T47D (cell line): ENCODE measurements around the gene RPL12.
"Not testable (repeated sequence)": the region's sequence is repeated elsewhere in the genome, so short reads cannot be mapped to it uniquely, and the experiment has no call there.

Source experiments
- DNase-seq, 2 experiments: peaks; one replicate each; pipeline versions ENCODE4 v3.0.0 to v3.0.0-alpha.2; 2011 to 2012; ENCODE audit warnings: low read depth in 1 of 2, low spot score in 1 of 2
- JUND ChIP-seq: IDR thresholded peaks from 2 replicates; pipeline ENCODE4 v1.6.1; 2012; ENCODE audit warnings: low read depth
- in situ Hi-C: cut with HindIII; loops from 2 replicates; pipeline ENCODE4 v1.10.0; 2016; ENCODE audit warnings: low sequenced_read_pairs, low pct_unique_long_range_greater_than_20kb

RPL12 gene

DNA sequence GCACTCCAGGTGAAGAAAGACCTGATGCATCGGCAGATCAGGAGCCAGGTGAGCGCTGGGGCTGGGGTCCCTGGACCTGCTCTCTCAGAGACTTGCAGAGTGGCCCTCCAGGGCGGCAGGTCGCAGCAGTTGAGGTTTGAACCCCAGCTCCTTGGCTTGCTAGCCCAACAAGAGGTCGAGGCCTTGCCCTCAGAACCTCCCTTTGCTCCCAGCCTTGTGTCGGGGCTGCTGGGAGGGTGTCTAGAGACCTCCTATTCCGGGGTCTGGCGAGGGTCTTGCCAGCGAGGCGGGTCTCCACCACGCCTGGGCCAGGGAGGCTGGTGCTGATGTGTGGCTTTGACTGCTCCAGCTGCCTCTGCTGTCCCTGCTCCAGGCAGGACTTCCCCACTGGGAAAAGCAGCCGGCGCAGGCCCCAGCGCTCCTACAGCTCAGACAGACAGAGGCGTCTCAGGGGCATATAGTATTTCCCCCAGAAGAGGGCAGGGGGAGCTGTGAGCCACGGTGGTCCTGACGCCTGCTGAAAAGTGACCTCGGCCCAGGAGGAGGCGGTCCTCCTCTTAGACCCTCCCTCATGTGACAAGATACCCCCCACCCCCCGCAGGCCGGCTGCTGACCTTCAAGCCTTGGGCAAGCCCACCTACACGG is 38.4 kb upstream of the RPL12 start:
- in situ Hi-C loops = no loop called here
- TF ChIP-seq JUND = no peak
- DNase-seq = no peak

DNA sequence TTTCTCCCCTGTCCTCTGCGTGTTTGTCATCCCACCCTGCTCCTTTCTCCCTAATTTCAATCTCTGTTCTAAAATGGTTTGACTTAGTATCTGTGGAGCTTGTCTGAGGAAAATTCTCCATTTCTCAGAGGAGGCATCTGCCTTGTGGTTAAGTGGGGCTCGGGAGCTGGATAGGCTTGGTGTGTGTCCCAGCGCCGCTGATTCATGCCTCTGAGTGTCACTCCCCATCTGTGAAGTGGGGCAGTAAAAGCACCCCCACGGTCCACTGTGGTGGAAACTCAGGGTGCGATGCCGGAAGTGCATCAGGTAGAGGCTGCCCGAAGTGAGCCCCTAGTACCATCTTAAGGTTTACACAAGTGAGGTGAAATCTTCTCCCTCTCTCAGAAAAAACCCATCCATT is 37.7 kb upstream of the RPL12 start:
- no peak for TF ChIP-seq JUND
- no peak for DNase-seq
- in situ Hi-C loops = no loop called here

DNA sequence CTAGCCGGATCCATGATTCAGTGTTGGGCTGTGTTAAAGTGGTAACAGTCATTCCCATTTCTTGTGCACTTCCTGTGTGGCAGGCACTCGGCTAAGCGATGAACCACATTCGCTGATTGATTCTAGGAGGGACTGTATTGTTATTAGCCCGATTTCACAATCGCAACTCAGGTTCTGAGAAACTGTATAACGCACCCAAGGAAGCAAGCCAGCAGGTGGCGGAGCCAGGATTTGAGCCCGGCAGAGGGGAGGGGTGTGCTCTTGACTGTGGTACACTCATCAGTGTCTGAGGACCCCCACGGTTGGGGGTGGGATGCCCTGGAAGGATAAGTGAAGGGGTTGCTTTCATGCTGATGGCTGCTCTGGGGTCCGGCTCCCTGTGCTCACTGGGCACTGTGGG is 34.8 kb upstream of the RPL12 start:
- TF ChIP-seq JUND = no peak
- in situ Hi-C loops = no loop called here
- DNase-seq = no peak

DNA sequence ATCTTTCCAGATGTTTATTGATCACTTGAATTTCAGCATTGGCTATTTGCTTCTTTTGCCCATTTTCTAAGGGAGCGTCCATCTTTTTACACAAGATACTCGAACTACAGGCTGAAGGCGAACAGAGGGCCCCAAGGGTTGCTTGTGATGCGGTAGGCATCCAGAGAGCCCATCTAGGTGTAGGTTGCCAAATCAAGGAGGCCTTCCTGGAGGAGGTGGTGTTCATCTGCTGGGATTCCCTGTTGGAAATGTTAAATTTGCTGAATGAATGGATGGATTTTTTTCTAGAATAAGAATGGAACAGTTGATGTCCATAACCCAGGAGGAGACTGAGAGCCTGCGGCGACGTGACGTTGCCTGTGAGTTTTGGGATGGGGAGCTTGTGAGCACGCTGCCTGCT is 31.5 kb upstream of the RPL12 start:
- in situ Hi-C loops = no loop called here
- no peak for DNase-seq
- no peak for TF ChIP-seq JUND

DNA sequence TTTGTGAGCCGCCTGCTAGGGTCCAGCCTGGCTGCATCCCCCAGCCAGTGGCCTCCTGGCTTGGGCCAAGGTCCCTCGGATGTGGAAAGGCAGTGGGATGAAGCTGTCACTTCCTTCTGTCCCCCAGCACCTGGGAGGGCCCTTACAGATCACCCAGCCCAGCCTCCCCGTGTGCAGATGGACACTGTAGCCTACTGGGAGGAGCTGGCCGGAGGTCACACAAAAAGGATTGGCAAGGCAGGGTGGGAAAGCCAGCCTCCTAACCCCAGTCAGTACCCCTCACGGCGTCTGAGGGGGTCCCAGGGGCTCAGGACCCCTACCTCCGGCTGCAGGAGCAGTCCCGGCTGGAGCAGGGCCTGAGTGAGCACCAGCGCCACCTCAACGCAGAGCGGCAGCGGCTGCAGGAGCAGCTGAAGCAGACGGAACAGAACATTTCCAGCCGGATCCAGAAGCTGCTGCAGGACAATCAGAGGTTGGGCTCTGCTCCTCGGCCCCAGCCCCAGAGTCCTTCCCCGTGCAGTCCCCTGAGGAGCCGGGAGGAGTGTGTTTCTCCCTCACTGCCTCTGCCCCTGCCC is 28.4 kb upstream of the RPL12 start:
- no peak for DNase-seq
- TF ChIP-seq JUND = no peak
- in situ Hi-C loops = no loop called here

DNA sequence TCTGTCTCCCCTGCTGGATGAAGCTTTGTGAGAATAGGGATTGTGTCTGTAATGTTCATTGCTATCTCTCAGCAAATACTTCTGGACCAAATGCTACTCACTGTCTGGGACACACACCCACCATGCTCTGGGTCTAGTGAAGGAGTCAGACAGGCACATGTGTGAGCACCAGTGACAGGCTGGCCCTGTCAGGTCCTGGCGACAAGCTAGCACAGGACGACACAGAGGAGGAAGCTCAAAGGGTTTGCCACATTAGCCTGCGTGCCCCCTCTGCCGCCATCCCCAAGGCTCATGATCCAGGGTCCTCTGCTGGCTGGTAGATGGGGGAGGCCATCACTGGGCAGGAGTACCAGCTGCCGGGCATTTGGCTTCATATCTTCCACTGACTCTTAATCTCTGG is 23.4 kb upstream of the RPL12 start:
- no peak for DNase-seq
- in situ Hi-C loops = no loop called here
- no peak for TF ChIP-seq JUND

DNA sequence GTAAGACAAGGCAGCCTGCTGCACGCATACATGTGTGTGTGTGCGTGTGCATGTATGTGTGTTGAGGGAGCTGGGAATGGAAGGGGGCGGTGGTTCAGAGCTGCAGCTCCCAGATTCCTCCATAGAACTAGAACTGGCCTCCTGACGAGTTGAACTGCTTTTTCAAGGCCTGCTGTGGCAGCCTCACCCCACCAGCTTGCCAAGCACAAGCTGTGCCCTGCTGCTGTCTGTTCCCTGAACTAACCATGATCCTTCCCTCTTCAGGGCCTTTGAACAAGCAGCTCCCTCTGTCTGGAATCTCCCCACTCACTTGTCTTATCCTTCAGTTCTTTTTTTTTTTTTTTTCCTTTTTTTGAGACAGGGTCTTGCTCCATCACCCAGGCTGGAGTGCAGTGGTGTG is 22.7 kb upstream of the RPL12 start:
- TF ChIP-seq JUND = no peak
- in situ Hi-C loops = no loop called here
- DNase-seq = no peak

DNA sequence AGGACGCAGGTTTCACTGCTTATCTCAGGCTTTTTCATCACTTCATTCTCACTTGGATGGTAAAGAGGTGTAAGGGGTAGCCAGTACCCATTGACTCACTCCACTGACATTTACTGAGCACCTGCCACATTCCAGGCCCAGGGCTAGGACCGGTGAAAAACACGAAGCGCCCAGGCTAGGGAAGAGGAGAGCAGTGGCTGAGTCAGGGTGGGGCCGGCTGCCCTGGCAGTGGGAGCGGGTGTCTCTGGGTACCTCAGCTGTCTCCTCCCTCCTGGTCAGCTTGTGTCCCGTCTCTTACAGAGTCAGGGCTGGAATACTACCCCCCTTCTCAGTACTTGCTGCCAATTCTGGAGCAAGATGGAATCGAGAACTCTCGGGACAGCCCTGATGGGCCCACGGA is 22.3 kb upstream of the RPL12 start:
- in situ Hi-C loops = no loop called here
- DNase-seq = no peak
- TF ChIP-seq JUND = no peak

DNA sequence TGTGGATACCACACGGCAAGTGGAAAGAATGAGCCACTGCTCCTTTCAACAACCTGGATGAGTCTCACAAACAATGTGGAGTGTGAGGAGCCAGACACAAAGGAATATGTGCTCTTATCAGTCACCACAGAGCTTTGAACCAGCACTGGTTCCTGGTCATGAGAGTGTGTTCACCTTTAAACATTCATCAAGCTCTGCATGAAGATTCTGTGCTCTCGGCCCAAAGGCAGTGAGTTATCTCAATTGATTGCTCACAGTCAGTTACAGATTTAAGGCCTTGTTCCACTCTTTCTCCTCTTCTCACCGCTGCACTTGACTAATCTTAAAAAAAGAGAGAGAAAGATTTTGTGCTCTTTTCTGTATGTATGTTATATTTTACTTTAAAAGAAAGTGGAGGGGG is 19.5 kb upstream of the RPL12 start:
- no peak for DNase-seq
- no peak for TF ChIP-seq JUND
- in situ Hi-C loops = no loop called here

DNA sequence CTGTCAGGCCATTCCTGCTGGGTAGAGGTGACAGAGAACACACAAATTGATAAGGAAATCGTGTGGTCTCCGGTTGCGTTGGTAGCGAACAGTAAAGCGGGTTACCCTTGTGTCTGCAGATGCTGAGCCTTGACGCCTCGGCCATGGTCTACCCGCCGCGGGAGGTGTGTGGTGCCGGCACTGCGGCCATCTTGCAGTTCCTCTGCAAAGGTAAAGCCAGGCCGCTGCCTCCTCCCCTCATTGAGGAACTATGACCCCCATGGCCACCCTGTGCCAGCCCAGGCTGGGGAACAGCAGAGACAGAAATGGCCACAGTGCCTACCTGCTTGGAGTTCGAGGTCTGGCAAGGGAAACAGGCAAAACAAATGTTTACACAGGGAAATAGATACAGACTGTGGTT is 16.4 kb upstream of the RPL12 start:
- no peak for DNase-seq
- in situ Hi-C loops = no loop called here
- no peak for TF ChIP-seq JUND

DNA sequence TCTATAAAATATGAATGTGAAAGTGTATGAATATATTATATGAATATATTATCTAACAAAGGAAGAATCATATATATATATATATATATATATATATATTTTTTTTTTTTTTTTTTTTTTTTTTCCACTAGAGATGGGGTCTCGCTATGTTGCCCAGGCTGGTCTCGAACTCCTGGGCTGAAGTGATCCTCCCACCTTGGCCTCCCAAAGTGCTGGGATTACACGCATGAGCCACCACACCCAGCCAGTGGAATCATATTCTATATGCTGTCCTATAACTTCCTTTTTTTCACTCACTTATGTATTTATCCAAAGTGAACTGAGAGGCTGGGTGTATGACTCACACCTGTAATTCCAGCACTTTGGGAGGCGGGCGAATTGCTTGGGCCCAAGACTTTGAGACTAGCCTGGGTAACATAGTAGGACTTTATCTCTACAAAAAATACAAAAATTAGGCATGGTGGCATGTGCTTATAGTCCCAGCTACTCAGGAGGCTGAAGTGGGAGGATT is 15.3 kb upstream of the RPL12 start:
- DNase-seq, in situ Hi-C loops: not testable (repeated sequence)

DNA sequence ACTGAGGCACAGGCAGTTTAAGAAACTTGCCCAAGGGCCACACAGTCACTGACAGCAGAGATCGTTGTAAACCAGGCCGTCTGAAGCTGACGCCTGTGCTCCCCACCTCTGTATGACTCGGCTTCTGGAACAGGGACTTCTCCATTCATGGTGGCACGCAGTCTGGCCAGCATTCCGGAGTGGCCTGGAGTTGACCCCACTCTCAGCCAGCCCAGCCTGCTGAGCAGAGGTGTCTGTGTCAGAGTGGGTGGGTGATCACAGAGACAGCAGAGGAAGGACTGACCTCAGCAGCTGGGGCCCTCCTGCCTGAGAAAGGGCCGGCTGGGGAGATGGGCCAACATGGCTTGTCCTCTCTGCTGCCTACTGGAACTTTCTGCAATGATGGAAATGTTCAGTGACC is 12.7 kb upstream of the RPL12 start:
- in situ Hi-C loops = no loop called here
- TF ChIP-seq JUND = no peak
- no peak for DNase-seq

DNA sequence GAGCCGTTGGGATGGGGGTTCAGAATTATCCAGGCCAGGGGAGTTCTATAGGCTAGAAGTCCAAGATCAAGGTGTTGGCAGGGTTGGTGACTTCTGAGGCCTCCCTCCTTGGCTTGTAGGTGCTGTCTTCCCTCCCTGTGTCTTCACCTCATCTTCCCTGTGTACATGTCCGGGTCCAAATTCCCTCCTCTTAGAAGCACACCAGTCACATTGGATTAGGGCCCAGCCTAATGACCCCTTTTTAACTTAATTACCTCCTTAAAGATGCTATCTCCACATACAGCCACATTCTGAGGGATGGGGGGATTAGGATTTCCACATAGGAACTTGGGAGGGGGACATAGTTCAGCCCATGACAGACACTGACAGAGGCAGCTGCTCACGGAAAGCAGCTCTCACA is 12.2 kb upstream of the RPL12 start:
- no peak for DNase-seq
- no peak for TF ChIP-seq JUND
- in situ Hi-C loops = no loop called here

DNA sequence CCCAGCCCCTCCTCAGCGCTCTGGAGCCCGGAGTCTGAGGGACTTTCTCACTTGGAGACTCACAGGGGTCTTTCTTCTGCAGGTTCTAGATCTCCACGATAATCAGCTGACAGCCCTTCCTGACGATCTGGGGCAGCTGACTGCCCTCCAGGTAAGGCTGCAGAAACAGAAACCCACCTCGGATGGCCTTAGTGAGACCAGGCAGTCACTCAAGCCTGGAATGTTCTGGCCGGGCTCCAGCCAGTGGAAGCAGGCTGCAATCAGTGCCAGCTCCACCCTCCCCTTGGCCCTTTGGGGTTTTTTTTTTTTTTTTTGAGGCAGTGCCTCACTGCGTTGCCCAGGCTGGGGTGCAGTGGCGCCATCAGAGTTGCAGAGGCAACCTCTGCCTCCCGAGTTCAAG is 7.7 kb upstream of the RPL12 start:
- no peak for DNase-seq
- in situ Hi-C loops = no loop called here
- no peak for TF ChIP-seq JUND
